Measurements from ENCODE around the gene KYNU. TPM values are rescaled to one million over a fixed set of nuclear protein-coding genes. Genes with fewer than 3 reads are reported as not detected.

KYNU gene
- total and polyA plus RNA-seq, 9 of the 15 experiments (the other 6 are each of a cell fraction or from before 2014, with no cell fraction given), result 2.6 to 11.6 (median 7.2) TPM

GRCh38 chr2:142875652-142876051, 1.8 kb upstream of the KYNU start:
- no peak for FAIRE-seq
- no peak for TF ChIP-seq TEAD4 (IDR thresholded peaks at IDR 0.05; ENCODE audit: low read length)
- no peak for TF ChIP-seq TEAD4 (CRISPR knock-in tag; IDR thresholded peaks at IDR 0.05; ENCODE audit: borderline replicate concordance)
- no peak for TF ChIP-seq RFX5 (IDR thresholded peaks at IDR 0.05; ENCODE audit: low read depth, low read length)
- TF ChIP-seq, protein P1, sequence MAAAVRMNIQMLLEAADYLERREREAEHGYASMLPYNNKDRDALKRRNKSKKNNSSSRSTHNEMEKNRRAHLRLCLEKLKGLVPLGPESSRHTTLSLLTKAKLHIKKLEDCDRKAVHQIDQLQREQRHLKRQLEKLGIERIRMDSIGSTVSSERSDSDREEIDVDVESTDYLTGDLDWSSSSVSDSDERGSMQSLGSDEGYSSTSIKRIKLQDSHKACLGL (CRISPR knock-in tag; IDR thresholded peaks at IDR 0.05; ENCODE audit: borderline replicate concordance, poor library complexity, severe bottlenecking), result no peak
- TF ChIP-seq CHD2 (IDR thresholded peaks at IDR 0.05; ENCODE audit: low read depth, low read length), result no peak
- TF ChIP-seq ZNF512 (tag; IDR thresholded peaks at IDR 0.05), result no peak
- no peak for TF ChIP-seq ESRRB (CRISPR knock-in tag; IDR thresholded peaks at IDR 0.05; ENCODE audit: borderline replicate concordance)
- TF ChIP-seq NFIC (IDR thresholded peaks at IDR 0.05), result no peak
- no peak for TF ChIP-seq BMI1 (IDR thresholded peaks at IDR 0.05; ENCODE audit: low read length)
- TF ChIP-seq, protein P2, sequence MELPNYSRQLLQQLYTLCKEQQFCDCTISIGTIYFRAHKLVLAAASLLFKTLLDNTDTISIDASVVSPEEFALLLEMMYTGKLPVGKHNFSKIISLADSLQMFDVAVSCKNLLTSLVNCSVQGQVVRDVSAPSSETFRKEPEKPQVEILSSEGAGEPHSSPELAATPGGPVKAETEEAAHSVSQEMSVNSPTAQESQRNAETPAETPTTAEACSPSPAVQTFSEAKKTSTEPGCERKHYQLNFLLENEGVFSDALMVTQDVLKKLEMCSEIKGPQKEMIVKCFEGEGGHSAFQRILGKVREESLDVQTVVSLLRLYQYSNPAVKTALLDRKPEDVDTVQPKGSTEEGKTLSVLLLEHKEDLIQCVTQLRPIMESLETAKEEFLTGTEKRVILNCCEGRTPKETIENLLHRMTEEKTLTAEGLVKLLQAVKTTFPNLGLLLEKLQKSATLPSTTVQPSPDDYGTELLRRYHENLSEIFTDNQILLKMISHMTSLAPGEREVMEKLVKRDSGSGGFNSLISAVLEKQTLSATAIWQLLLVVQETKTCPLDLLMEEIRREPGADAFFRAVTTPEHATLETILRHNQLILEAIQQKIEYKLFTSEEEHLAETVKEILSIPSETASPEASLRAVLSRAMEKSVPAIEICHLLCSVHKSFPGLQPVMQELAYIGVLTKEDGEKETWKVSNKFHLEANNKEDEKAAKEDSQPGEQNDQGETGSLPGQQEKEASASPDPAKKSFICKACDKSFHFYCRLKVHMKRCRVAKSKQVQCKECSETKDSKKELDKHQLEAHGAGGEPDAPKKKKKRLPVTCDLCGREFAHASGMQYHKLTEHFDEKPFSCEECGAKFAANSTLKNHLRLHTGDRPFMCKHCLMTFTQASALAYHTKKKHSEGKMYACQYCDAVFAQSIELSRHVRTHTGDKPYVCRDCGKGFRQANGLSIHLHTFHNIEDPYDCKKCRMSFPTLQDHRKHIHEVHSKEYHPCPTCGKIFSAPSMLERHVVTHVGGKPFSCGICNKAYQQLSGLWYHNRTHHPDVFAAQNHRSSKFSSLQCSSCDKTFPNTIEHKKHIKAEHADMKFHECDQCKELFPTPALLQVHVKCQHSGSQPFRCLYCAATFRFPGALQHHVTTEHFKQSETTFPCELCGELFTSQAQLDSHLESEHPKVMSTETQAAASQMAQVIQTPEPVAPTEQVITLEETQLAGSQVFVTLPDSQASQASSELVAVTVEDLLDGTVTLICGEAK (IDR thresholded peaks at IDR 0.05), result no peak
- TF ChIP-seq, protein P2 (CRISPR knock-in tag; IDR thresholded peaks at IDR 0.05), result no peak
- no peak for TF ChIP-seq NONO (IDR thresholded peaks at IDR 0.05; ENCODE audit: low read depth in 2 of 2, low read length in 1 of 2)
- TF ChIP-seq PCBP2 (IDR thresholded peaks at IDR 0.05; ENCODE audit: low read depth, low read length, poor library complexity, severe bottlenecking), result no peak

More at GRCh38 chr2:142875652-142876051, 1.8 kb upstream of the KYNU start:
- CTCF ChIA-PET (ENCODE audit: low intra/inter-chr PET ratio), result no interaction called here
- intact Hi-C loops (cut with micrococcal nuclease) (loop anchor here (5.0 kb wide), 1 partner anchor 107 kb away; no protein-coding TSS in a partner anchor), in situ Hi-C loops (cut with MboI) (no loop called here)
- Histone ChIP-seq H3K9me1 (ENCODE audit: control insufficient read depth, insufficient read depth, low read length) (no peaks in the 10 kb centered on the region), H3K4me2 (ENCODE audit: insufficient read depth, low read length) (no peak overlapping the region), H2AFZ (ENCODE audit: low read depth, low read length) (no peak overlapping the region), H3K27ac (ENCODE audit: extremely low read depth, low read depth, low read length) (no peak overlapping the region), H3K9ac (ENCODE audit: insufficient read depth in 1 of 2, low read depth in 2 of 2, low read length in 2 of 2) (no peak overlapping the region), H3K4me3 (no peak overlapping the region), H3K9me3 (replicated peaks; ENCODE audit: control insufficient read depth, insufficient read depth, low read depth, low read length) (no peaks in the 10 kb centered on the region), H3K4me1 (replicated peaks in 1 of 2; ENCODE audit: control insufficient read depth in 2 of 2, insufficient read depth in 2 of 2, low read length in 2 of 2) (no peaks in the 10 kb centered on the region), H3K79me2 (ENCODE audit: control insufficient read depth, insufficient read depth, low read length) (no peaks in the 10 kb centered on the region), H3K36me3 (ENCODE audit: control insufficient read depth, insufficient read depth, low read length) (no peaks in the 10 kb centered on the region), H4K20me1 (replicated peaks; ENCODE audit: control insufficient read depth, insufficient read depth, low read length) (no peaks in the 10 kb centered on the region), H3K27me3 (ENCODE audit: control insufficient read depth in 2 of 2, insufficient read depth in 2 of 2, low read length in 2 of 2) (no peaks in the 10 kb centered on the region)
- ATAC-seq, result no peak
- 9% methylated on average over 4 of the region's 4 CpGs for WGBS (ENCODE audit: insufficient coverage, low coverage, missing lambda C conversion rate)
- POLR2A ChIA-PET, result no interaction called here
- no peak for DNase-seq (ENCODE audit: extremely low read depth in 1 of 4, low spot score in 3 of 4)
- no TSS peak for BruUV-seq (replicated peaks)

Measured in K562 (cell line).